HepG2 (cell line): ENCODE data around the gene HYLS1.

Experiments
- STAT5B ChIP-seq: sonication (generic); formaldehyde crosslinking; IDR thresholded peaks from 2 replicates; pipeline ENCODE4 v1.4.0; 2020; ENCODE audit warnings: missing genetic modification reagents
- TF ChIP-seq, protein P1 (sequence below): sonication (generic); formaldehyde crosslinking; conservative IDR thresholded peaks from 2 replicates; pipeline ENCODE4 v1.4.0; 2020; ENCODE audit warnings: mild to moderate bottlenecking, missing genetic modification reagents, moderate library complexity
- TF ChIP-seq, protein P2 (sequence below): sonication (generic); formaldehyde crosslinking; IDR thresholded peaks from 2 replicates; pipeline ENCODE4 v1.5.0; 2020; ENCODE audit warnings: mild to moderate bottlenecking, missing genetic modification reagents, moderate library complexity

DNA sequence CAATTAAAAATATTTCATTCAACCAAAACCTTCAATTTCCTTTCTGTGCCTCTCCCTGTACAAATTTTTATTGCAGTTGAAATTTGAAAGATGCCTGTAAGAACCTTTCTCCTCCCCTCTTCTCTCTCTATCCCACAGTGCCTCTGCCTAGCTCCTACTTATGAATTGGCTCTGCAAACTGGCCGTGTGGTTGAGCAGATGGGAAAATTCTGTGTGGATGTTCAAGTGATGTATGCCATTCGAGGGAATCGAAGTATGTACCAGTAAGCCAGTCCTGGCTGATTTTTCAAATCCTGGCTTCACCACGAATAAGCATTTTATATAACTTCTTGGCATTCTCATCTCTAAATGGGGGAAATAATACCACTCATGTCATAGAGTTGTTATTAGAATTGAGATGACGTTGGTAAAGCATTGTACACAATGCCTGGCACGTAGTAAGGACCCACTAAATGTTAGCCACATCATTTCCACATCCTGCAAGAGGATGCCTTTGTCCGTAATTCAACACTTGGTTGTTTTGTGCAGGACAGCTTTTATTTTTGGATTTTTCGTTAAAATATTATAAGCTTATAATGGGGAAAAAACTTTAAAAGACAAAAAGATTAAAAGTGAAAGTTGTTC, 22.9 kb downstream of the HYLS1 start:
- TF ChIP-seq STAT5B (CRISPR knock-in tag), result no peak
- TF ChIP-seq, protein P1, sequence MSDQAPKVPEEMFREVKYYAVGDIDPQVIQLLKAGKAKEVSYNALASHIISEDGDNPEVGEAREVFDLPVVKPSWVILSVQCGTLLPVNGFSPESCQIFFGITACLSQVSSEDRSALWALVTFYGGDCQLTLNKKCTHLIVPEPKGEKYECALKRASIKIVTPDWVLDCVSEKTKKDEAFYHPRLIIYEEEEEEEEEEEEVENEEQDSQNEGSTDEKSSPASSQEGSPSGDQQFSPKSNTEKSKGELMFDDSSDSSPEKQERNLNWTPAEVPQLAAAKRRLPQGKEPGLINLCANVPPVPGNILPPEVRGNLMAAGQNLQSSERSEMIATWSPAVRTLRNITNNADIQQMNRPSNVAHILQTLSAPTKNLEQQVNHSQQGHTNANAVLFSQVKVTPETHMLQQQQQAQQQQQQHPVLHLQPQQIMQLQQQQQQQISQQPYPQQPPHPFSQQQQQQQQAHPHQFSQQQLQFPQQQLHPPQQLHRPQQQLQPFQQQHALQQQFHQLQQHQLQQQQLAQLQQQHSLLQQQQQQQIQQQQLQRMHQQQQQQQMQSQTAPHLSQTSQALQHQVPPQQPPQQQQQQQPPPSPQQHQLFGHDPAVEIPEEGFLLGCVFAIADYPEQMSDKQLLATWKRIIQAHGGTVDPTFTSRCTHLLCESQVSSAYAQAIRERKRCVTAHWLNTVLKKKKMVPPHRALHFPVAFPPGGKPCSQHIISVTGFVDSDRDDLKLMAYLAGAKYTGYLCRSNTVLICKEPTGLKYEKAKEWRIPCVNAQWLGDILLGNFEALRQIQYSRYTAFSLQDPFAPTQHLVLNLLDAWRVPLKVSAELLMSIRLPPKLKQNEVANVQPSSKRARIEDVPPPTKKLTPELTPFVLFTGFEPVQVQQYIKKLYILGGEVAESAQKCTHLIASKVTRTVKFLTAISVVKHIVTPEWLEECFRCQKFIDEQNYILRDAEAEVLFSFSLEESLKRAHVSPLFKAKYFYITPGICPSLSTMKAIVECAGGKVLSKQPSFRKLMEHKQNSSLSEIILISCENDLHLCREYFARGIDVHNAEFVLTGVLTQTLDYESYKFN (CRISPR knock-in tag), result no peak
- TF ChIP-seq, protein P2, sequence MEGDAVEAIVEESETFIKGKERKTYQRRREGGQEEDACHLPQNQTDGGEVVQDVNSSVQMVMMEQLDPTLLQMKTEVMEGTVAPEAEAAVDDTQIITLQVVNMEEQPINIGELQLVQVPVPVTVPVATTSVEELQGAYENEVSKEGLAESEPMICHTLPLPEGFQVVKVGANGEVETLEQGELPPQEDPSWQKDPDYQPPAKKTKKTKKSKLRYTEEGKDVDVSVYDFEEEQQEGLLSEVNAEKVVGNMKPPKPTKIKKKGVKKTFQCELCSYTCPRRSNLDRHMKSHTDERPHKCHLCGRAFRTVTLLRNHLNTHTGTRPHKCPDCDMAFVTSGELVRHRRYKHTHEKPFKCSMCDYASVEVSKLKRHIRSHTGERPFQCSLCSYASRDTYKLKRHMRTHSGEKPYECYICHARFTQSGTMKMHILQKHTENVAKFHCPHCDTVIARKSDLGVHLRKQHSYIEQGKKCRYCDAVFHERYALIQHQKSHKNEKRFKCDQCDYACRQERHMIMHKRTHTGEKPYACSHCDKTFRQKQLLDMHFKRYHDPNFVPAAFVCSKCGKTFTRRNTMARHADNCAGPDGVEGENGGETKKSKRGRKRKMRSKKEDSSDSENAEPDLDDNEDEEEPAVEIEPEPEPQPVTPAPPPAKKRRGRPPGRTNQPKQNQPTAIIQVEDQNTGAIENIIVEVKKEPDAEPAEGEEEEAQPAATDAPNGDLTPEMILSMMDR, result no peak
